WTC11 (cell line): Measurements from ENCODE around the gene SART3. TPM values are rescaled to one million over a fixed set of nuclear protein-coding genes. Genes with fewer than 3 reads are reported as not detected.

ENCODE experiments used
- ATAC-seq: fragments of 200-7000 bp; cut with Tn5 transposase; 2 replicates; pipeline ENCODE4 v1.10.0; 2021; ENCODE audit warnings: mild to moderate bottlenecking, moderate library complexity
- CTCF ChIA-PET: fragments of 300-600 bp; sonication (Branson Sonifier 250); formaldehyde crosslinking; loops from one replicate; lab custom pipeline; 2021; ENCODE audit warnings: antibody characterized with exemption; lab: Charles Lee
- POLR2A ChIA-PET: fragments of 350-600 bp; sonication (Branson Sonifier 250); formaldehyde crosslinking; loops from one replicate; lab custom pipeline; 2021; ENCODE audit warnings: antibody characterized with exemption; lab: Charles Lee
- DNase-seq: peaks from one replicate; pipeline ENCODE4 v3.0.0; 2021; ENCODE audit warnings: low spot score
- H3K27ac Mint-ChIP-seq: 2 replicates; pipeline ENCODE4 v1.8.0; 2021; ENCODE audit warnings: mixed read lengths
- H3K27me3 Mint-ChIP-seq: 2 replicates; pipeline ENCODE4 v1.8.0; 2021; ENCODE audit warnings: low read depth, mild to moderate bottlenecking, moderate library complexity, mixed read lengths
- H3K36me3 Mint-ChIP-seq: 2 replicates; pipeline ENCODE4 v1.8.0; 2021; ENCODE audit warnings: mixed read lengths
- H3K4me1 Mint-ChIP-seq: 2 replicates; pipeline ENCODE4 v1.8.0; 2022; ENCODE audit warnings: mixed read lengths
- H3K4me3 Mint-ChIP-seq: 2 replicates; pipeline ENCODE4 v1.8.0; 2021; ENCODE audit warnings: mild to moderate bottlenecking, moderate library complexity, mixed read lengths
- H3K9me3 Mint-ChIP-seq: 2 replicates; pipeline ENCODE4 v1.8.0; 2021; ENCODE audit warnings: mixed read lengths
- ATF1 ChIP-seq: sonication (generic); formaldehyde crosslinking; IDR thresholded peaks from 2 replicates; pipeline ENCODE4 v1.8.1; 2023; ENCODE audit warnings: mild to moderate bottlenecking, moderate library complexity, missing genetic modification reagents
- ETV6 ChIP-seq: sonication (generic); formaldehyde crosslinking; IDR thresholded peaks from 2 replicates; pipeline ENCODE4 v1.8.1; 2022; ENCODE audit warnings: mild to moderate bottlenecking, missing genetic modification reagents
- KAT7 ChIP-seq: sonication (generic); formaldehyde crosslinking; IDR thresholded peaks from 2 replicates; pipeline ENCODE4 v1.8.1; 2023; ENCODE audit warnings: missing genetic modification reagents, mild to moderate bottlenecking, borderline replicate concordance
- MYBL2 ChIP-seq: sonication (generic); formaldehyde crosslinking; IDR thresholded peaks from 2 replicates; pipeline ENCODE4 v1.8.1; 2023; ENCODE audit warnings: mild to moderate bottlenecking, moderate library complexity, missing genetic modification reagents
- NFATC4 ChIP-seq: fragments of 250-450 bp; sonication (Bioruptor Pico); IDR thresholded peaks from 2 replicates; pipeline ENCODE4 v1.9.0; 2021; ENCODE audit warnings: mild to moderate bottlenecking
- RORB ChIP-seq: fragments of 250-450 bp; sonication (Bioruptor Pico); IDR thresholded peaks from 2 replicates; pipeline ENCODE4 v1.9.0; 2021; ENCODE audit warnings: mild to moderate bottlenecking
- TP53 ChIP-seq: sonication (generic); formaldehyde crosslinking; IDR thresholded peaks from 2 replicates; pipeline ENCODE4 v1.8.1; 2023; ENCODE audit warnings: mild to moderate bottlenecking, missing genetic modification reagents
- ZNF219 ChIP-seq: sonication (generic); formaldehyde crosslinking; IDR thresholded peaks from 2 replicates; pipeline ENCODE4 v1.8.0; 2023; ENCODE audit warnings: missing genetic modification reagents, mild to moderate bottlenecking, borderline replicate concordance
- ZNF416 ChIP-seq: fragments of 250-450 bp; sonication (Bioruptor Pico); IDR thresholded peaks from 2 replicates; pipeline ENCODE4 v1.9.0; 2021; ENCODE audit warnings: mild to moderate bottlenecking, inconsistent platforms
- total RNA-seq: library from RNA; stranded (reverse); gene quantifications from 3 replicates; pipeline ENCODE4 v1.2.3, GENCODE V29; 2021
- TF ChIP-seq, protein P1 (sequence below): fragments of 250-450 bp; sonication (Bioruptor Pico); conservative IDR thresholded peaks from 2 replicates; pipeline ENCODE4 v1.9.0; 2021; ENCODE audit warnings: mild to moderate bottlenecking
- TF ChIP-seq, protein P2 (sequence below): fragments of 250-450 bp; sonication (Bioruptor Pico); IDR thresholded peaks from 2 replicates; pipeline ENCODE4 v1.9.0; 2021; ENCODE audit warnings: mild to moderate bottlenecking
- TF ChIP-seq, protein P3 (sequence below): sonication (generic); formaldehyde crosslinking; IDR thresholded peaks from 2 replicates; pipeline ENCODE4 v1.8.0; 2023; ENCODE audit warnings: missing genetic modification reagents, mild to moderate bottlenecking, borderline replicate concordance
- TF ChIP-seq, protein P4 (sequence below): sonication (generic); formaldehyde crosslinking; conservative IDR thresholded peaks from 2 replicates; pipeline ENCODE4 v1.8.1; 2023; ENCODE audit warnings: mild to moderate bottlenecking, low read depth, missing genetic modification reagents, moderate library complexity
- TF ChIP-seq, protein P5 (sequence below): sonication (generic); formaldehyde crosslinking; IDR thresholded peaks from 2 replicates; pipeline ENCODE4 v1.8.1; 2023; ENCODE audit warnings: mild to moderate bottlenecking, missing genetic modification reagents, borderline replicate concordance
- TF ChIP-seq, protein P6 (sequence below): sonication (generic); formaldehyde crosslinking; IDR thresholded peaks from 2 replicates; pipeline ENCODE4 v1.8.1; 2023; ENCODE audit warnings: mild to moderate bottlenecking, missing genetic modification reagents, moderate library complexity
- TF ChIP-seq, protein P7 (sequence below): sonication (generic); formaldehyde crosslinking; IDR thresholded peaks from 2 replicates; pipeline ENCODE4 v1.8.1; 2022; ENCODE audit warnings: low read depth, mild to moderate bottlenecking, moderate library complexity, missing genetic modification reagents, borderline replicate concordance

The SART3 gene
- total RNA-seq, 1 experiment from 2014 or later = 91.2 TPM

DNA sequence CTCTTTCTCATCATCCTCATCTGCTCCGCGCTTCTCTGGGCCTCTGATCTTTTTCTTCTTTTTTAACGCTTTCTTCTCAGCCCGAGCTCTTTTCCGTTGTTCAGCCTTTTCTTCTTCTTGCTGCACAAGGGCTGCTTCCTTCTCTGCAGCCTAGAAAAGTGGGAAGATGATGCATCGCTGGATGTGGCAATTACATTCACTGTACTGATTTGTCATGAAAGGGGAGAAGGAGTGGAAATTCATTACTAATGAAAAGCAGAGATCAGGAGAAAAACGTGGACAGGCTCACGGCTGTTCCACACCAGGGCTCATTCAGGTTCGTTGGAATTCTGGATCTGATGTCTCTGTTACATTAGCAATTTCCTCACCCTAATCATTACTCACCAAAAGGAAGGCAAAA is 30.8 kb downstream of the SART3 start:
- no peak for ATAC-seq
- POLR2A ChIA-PET = no interaction called here
- Mint-ChIP-seq H3K36me3 (peaks cover 86% of the 10 kb centered on the region), H3K4me3 (no peak overlapping the region), H3K4me1 (no peaks in the 10 kb centered on the region), H3K27me3 (no peaks in the 10 kb centered on the region), H3K9me3 (no peaks in the 10 kb centered on the region), H3K27ac (no peak overlapping the region)
- CTCF ChIA-PET = no interaction called here
- no peak for DNase-seq
- TF ChIP-seq, protein P1, sequence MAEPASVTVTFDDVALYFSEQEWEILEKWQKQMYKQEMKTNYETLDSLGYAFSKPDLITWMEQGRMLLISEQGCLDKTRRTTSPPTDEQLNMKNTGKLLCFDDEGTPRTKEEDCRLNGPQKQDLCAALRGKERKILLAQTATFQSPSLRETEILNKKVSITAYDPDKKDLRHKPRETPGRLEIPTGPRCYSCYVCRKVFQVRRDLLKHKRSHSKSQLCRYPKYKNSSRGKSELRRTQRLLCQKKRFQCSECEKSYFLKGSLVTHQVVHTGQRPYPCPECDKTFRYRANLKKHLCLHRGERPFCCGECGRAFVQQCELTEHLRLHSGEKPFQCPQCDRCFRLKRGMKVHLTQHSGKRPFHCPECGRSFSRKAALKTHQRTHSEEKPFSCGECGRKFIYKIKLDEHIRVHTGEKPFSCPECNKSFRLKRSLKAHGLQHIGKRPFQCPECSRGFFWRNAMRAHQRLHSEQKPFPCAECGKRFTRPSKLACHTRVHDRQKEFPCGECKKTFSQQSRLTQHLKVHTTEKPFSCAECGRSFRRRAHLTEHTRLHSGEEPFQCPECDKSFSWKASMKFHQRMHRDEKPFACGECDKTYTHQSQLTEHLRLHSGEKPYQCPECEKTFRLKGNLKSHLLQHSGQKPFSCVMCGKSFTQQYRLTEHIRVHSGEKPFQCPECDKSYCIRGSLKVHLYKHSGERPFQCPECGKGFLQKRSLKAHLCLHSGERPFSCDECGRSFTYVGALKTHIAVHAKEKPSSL (CRISPR knock-in tag) = no peak
- TF ChIP-seq, protein P2, sequence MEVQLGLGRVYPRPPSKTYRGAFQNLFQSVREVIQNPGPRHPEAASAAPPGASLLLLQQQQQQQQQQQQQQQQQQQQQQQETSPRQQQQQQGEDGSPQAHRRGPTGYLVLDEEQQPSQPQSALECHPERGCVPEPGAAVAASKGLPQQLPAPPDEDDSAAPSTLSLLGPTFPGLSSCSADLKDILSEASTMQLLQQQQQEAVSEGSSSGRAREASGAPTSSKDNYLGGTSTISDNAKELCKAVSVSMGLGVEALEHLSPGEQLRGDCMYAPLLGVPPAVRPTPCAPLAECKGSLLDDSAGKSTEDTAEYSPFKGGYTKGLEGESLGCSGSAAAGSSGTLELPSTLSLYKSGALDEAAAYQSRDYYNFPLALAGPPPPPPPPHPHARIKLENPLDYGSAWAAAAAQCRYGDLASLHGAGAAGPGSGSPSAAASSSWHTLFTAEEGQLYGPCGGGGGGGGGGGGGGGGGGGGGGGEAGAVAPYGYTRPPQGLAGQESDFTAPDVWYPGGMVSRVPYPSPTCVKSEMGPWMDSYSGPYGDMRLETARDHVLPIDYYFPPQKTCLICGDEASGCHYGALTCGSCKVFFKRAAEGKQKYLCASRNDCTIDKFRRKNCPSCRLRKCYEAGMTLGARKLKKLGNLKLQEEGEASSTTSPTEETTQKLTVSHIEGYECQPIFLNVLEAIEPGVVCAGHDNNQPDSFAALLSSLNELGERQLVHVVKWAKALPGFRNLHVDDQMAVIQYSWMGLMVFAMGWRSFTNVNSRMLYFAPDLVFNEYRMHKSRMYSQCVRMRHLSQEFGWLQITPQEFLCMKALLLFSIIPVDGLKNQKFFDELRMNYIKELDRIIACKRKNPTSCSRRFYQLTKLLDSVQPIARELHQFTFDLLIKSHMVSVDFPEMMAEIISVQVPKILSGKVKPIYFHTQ (CRISPR knock-in tag) = no peak
- TF ChIP-seq ETV6 (CRISPR knock-in tag) = no peak
- no peak for TF ChIP-seq TP53 (CRISPR knock-in tag)
- TF ChIP-seq, protein P3, sequence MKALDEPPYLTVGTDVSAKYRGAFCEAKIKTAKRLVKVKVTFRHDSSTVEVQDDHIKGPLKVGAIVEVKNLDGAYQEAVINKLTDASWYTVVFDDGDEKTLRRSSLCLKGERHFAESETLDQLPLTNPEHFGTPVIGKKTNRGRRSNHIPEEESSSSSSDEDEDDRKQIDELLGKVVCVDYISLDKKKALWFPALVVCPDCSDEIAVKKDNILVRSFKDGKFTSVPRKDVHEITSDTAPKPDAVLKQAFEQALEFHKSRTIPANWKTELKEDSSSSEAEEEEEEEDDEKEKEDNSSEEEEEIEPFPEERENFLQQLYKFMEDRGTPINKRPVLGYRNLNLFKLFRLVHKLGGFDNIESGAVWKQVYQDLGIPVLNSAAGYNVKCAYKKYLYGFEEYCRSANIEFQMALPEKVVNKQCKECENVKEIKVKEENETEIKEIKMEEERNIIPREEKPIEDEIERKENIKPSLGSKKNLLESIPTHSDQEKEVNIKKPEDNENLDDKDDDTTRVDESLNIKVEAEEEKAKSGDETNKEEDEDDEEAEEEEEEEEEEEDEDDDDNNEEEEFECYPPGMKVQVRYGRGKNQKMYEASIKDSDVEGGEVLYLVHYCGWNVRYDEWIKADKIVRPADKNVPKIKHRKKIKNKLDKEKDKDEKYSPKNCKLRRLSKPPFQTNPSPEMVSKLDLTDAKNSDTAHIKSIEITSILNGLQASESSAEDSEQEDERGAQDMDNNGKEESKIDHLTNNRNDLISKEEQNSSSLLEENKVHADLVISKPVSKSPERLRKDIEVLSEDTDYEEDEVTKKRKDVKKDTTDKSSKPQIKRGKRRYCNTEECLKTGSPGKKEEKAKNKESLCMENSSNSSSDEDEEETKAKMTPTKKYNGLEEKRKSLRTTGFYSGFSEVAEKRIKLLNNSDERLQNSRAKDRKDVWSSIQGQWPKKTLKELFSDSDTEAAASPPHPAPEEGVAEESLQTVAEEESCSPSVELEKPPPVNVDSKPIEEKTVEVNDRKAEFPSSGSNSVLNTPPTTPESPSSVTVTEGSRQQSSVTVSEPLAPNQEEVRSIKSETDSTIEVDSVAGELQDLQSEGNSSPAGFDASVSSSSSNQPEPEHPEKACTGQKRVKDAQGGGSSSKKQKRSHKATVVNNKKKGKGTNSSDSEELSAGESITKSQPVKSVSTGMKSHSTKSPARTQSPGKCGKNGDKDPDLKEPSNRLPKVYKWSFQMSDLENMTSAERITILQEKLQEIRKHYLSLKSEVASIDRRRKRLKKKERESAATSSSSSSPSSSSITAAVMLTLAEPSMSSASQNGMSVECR (CRISPR knock-in tag) = no peak
- TF ChIP-seq, protein P4, sequence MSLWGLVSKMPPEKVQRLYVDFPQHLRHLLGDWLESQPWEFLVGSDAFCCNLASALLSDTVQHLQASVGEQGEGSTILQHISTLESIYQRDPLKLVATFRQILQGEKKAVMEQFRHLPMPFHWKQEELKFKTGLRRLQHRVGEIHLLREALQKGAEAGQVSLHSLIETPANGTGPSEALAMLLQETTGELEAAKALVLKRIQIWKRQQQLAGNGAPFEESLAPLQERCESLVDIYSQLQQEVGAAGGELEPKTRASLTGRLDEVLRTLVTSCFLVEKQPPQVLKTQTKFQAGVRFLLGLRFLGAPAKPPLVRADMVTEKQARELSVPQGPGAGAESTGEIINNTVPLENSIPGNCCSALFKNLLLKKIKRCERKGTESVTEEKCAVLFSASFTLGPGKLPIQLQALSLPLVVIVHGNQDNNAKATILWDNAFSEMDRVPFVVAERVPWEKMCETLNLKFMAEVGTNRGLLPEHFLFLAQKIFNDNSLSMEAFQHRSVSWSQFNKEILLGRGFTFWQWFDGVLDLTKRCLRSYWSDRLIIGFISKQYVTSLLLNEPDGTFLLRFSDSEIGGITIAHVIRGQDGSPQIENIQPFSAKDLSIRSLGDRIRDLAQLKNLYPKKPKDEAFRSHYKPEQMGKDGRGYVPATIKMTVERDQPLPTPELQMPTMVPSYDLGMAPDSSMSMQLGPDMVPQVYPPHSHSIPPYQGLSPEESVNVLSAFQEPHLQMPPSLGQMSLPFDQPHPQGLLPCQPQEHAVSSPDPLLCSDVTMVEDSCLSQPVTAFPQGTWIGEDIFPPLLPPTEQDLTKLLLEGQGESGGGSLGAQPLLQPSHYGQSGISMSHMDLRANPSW (CRISPR knock-in tag) = no peak
- TF ChIP-seq KAT7 (CRISPR knock-in tag) = no peak
- TF ChIP-seq, protein P5, sequence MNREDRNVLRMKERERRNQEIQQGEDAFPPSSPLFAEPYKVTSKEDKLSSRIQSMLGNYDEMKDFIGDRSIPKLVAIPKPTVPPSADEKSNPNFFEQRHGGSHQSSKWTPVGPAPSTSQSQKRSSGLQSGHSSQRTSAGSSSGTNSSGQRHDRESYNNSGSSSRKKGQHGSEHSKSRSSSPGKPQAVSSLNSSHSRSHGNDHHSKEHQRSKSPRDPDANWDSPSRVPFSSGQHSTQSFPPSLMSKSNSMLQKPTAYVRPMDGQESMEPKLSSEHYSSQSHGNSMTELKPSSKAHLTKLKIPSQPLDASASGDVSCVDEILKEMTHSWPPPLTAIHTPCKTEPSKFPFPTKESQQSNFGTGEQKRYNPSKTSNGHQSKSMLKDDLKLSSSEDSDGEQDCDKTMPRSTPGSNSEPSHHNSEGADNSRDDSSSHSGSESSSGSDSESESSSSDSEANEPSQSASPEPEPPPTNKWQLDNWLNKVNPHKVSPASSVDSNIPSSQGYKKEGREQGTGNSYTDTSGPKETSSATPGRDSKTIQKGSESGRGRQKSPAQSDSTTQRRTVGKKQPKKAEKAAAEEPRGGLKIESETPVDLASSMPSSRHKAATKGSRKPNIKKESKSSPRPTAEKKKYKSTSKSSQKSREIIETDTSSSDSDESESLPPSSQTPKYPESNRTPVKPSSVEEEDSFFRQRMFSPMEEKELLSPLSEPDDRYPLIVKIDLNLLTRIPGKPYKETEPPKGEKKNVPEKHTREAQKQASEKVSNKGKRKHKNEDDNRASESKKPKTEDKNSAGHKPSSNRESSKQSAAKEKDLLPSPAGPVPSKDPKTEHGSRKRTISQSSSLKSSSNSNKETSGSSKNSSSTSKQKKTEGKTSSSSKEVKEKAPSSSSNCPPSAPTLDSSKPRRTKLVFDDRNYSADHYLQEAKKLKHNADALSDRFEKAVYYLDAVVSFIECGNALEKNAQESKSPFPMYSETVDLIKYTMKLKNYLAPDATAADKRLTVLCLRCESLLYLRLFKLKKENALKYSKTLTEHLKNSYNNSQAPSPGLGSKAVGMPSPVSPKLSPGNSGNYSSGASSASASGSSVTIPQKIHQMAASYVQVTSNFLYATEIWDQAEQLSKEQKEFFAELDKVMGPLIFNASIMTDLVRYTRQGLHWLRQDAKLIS (CRISPR knock-in tag) = no peak
- no peak for TF ChIP-seq ATF1 (CRISPR knock-in tag)
- TF ChIP-seq, protein P6, sequence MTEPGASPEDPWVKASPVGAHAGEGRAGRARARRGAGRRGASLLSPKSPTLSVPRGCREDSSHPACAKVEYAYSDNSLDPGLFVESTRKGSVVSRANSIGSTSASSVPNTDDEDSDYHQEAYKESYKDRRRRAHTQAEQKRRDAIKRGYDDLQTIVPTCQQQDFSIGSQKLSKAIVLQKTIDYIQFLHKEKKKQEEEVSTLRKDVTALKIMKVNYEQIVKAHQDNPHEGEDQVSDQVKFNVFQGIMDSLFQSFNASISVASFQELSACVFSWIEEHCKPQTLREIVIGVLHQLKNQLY (CRISPR knock-in tag) = no peak
- TF ChIP-seq NFATC4 (CRISPR knock-in tag) = no peak
- no peak for TF ChIP-seq MYBL2 (CRISPR knock-in tag)
- TF ChIP-seq, protein P7, sequence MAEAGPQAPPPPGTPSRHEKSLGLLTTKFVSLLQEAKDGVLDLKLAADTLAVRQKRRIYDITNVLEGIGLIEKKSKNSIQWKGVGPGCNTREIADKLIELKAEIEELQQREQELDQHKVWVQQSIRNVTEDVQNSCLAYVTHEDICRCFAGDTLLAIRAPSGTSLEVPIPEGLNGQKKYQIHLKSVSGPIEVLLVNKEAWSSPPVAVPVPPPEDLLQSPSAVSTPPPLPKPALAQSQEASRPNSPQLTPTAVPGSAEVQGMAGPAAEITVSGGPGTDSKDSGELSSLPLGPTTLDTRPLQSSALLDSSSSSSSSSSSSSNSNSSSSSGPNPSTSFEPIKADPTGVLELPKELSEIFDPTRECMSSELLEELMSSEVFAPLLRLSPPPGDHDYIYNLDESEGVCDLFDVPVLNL (CRISPR knock-in tag) = no peak
- TF ChIP-seq ZNF416 (CRISPR knock-in tag) = no peak
- TF ChIP-seq ZNF219 (CRISPR knock-in tag) = no peak
- TF ChIP-seq RORB (CRISPR knock-in tag) = no peak
